Vagina (tissue), 2 donors: Measurements from ENCODE around the gene METTL24. TPM values are rescaled to one million over a fixed set of nuclear protein-coding genes. Genes with fewer than 3 reads are reported as not detected.
"Not testable (repeated sequence)": the region's sequence is repeated elsewhere in the genome, so short reads cannot be mapped to it uniquely, and the experiment has no call there.

ENCODE experiments used
- DNase-seq, 2 donors: peaks; one replicate each; pipeline ENCODE4 v3.0.0-alpha.2; 2017; ENCODE audit errors: extremely low spot score in 2 of 2
- H3K27ac ChIP-seq: fragments of 200-600 bp; sonication (generic); one replicate; pipeline ENCODE4 v1.5.1; 2019
- H3K27me3 ChIP-seq: fragments of 200-600 bp; sonication (generic); one replicate; pipeline ENCODE4 v1.5.1; 2019
- H3K36me3 ChIP-seq, 2 donors: fragments of 200-600 bp; sonication (generic); one replicate each; pipeline ENCODE4 v1.5.1; 2017 to 2019
- H3K4me1 ChIP-seq: fragments of 200-600 bp; sonication (generic); one replicate; pipeline ENCODE4 v1.5.1; 2019
- H3K4me3 ChIP-seq, 2 donors: fragments of 200-600 bp; sonication (generic); 1 replicate in 1 of 2; 2 replicates in 1 of 2; pipeline ENCODE4 v1.5.1; 2016 to 2019
- H3K9me3 ChIP-seq: fragments of 200-600 bp; sonication (generic); one replicate; pipeline ENCODE4 v1.5.1; 2019
- POLR2A ChIP-seq, 2 donors: fragments of 450-650 bp; IDR thresholded peaks; one replicate each; pipeline ENCODE4 v1.6.1; 2017; ENCODE audit warnings: antibody characterized with exemption in 2 of 2, mild to moderate bottlenecking in 2 of 2, moderate library complexity in 2 of 2
- POLR2AphosphoS5 ChIP-seq, 2 donors: sonication (generic); formaldehyde crosslinking; IDR thresholded peaks; one replicate each; pipeline ENCODE4 v1.9.0; 2017; ENCODE audit warnings: antibody characterized with exemption in 2 of 2, mild to moderate bottlenecking in 2 of 2, low read depth in 1 of 2; ENCODE audit not compliant: insufficient read depth in 1 of 2
- intact Hi-C: fragments of 100-400 bp; cut with DNase I; formaldehyde crosslinking; loops from one replicate; pipeline ENCODE4 v1.15.1; 2023
- total RNA-seq: library from RNA; depleted of rRNA; stranded (reverse); fragments of >200 nt; gene quantifications from one replicate; pipeline ENCODE4 v1.2.3, GENCODE V29; 2016
- TF ChIP-seq, protein P1 (sequence below), 3 experiments: fragments of 450-650 bp in 2 of 3; fragments of 200-600 bp in 1 of 3; sonication (generic) in 1 of 3; IDR thresholded peaks; one replicate each; pipeline ENCODE4 v1.5.1; 2017 to 2019; ENCODE audit warnings: antibody characterized with exemption in 3 of 3, mild to moderate bottlenecking in 2 of 3, moderate library complexity in 2 of 3

METTL24 gene
- total RNA-seq, 1 donor from 2014 or later: 6.6 TPM

DNA sequence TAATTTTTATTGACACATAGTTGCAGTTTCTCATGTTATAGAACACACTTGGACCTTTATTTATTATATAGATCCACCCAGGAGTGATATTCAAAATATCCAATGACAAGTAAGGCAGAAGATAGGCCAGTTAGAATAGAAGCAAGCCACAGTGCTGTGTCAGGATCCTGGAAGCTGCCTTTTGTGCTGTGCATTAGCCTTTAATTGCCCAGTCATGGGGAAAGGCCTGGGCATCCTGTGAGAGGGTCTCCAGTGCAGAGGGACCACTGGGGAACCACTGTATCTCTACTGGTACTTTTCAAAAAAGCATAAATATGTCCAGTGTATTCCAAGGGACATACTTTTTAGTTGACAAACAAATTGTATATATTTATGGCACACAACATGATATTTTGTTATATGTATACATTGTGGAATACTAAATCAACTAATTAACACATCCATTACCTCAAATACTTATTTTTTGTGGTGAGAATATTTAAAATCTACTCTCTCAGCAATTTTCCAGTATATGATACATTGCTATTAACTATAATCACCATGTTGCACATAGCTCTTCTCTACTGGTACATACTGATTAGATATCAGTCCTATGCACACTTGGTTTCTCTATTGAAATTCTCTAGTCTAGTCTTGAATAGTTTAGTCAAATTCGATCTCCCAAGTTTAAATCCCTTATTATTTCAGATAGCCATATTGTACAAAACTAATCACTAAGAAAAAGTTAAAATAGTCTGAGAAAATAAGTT is 118.4 kb downstream of the METTL24 start:
- no peaks in the 10 kb centered on the region for H3K9me3 ChIP-seq
- H3K27ac ChIP-seq: no peak overlapping the region
- H3K27me3 ChIP-seq: no peaks in the 10 kb centered on the region
- intact Hi-C loops: no loop called here
- no peak overlapping the region for H3K4me3 ChIP-seq
- no peaks in the 10 kb centered on the region for H3K36me3 ChIP-seq
- H3K4me1 ChIP-seq: no peaks in the 10 kb centered on the region
- TF ChIP-seq, protein P1, sequence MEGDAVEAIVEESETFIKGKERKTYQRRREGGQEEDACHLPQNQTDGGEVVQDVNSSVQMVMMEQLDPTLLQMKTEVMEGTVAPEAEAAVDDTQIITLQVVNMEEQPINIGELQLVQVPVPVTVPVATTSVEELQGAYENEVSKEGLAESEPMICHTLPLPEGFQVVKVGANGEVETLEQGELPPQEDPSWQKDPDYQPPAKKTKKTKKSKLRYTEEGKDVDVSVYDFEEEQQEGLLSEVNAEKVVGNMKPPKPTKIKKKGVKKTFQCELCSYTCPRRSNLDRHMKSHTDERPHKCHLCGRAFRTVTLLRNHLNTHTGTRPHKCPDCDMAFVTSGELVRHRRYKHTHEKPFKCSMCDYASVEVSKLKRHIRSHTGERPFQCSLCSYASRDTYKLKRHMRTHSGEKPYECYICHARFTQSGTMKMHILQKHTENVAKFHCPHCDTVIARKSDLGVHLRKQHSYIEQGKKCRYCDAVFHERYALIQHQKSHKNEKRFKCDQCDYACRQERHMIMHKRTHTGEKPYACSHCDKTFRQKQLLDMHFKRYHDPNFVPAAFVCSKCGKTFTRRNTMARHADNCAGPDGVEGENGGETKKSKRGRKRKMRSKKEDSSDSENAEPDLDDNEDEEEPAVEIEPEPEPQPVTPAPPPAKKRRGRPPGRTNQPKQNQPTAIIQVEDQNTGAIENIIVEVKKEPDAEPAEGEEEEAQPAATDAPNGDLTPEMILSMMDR (IDR thresholded peaks at IDR 0.05): no peak
- TF ChIP-seq POLR2AphosphoS5 (IDR thresholded peaks at IDR 0.05; ENCODE audit: insufficient read depth in 1 of 2, low read depth in 1 of 2) (no peak), POLR2A (IDR thresholded peaks at IDR 0.05) (no peak)
- DNase-seq: no peak

DNA sequence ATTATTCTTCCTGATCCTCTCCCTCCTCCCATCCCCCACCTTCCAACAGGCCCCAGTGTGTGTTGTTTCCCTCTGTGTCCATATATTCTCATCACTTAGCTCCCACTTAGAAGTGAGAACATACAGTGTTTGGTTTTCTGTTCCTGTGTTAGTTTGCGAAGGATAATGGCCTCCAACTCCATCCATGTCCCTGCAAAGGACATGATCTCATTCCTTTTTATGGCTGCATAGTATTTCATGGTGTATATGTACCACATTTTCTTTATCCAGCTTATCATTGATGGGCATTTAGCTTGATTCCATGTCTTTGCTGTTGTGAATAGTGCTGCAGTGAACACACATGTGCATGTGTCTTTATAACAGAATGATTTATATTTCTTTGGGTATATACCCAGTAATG is 122.1 kb downstream of the METTL24 start:
- H3K36me3 ChIP-seq, H3K27ac ChIP-seq, H3K4me3 ChIP-seq, intact Hi-C loops, DNase-seq, H3K4me1 ChIP-seq, H3K9me3 ChIP-seq, H3K27me3 ChIP-seq: not testable (repeated sequence)

DNA sequence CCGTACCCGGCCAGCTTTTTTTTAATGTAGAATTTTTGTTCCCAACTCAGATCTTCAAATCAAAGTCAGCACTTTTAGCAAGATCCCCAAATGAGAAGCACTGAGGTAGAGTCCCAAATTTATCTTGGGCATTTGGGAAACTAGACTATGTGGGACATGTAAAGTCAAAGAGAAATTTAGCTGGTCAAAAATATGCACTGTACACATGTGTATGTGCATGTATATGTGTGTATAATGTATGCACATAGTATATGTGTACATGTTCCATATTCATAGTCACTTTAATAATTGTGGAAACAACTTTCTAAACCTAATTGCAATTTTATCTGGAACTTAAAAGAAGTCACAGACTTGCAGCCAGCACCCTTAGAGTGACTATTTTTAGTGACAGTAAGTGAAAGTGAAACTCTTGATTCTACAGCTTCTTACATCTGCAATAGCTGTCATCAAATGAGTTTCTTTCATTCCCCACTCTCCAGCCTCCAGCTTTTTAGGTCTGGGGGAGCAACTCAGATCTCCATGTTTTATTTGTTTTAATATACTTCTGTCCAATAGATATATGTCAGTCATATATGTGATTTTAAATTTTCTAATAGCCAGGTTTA is 124.3 kb downstream of the METTL24 start:
- Histone ChIP-seq H3K36me3 (peaks cover 0 to 11% of the 10 kb centered on the region in 2 donors), H3K4me1 (peaks cover 7% of the 10 kb centered on the region), H3K27ac (peak overlapping the region; percentile 17), H3K9me3 (no peaks in the 10 kb centered on the region), H3K27me3 (no peaks in the 10 kb centered on the region), H3K4me3 (no peak overlapping the region)
- TF ChIP-seq POLR2AphosphoS5 (IDR thresholded peaks at IDR 0.05; ENCODE audit: insufficient read depth in 1 of 2, low read depth in 1 of 2): no peak
- TF ChIP-seq, protein P1 (IDR thresholded peaks at IDR 0.05): no peak
- no peak for TF ChIP-seq POLR2A (IDR thresholded peaks at IDR 0.05)
- no peak for DNase-seq
- intact Hi-C loops: no loop called here

DNA sequence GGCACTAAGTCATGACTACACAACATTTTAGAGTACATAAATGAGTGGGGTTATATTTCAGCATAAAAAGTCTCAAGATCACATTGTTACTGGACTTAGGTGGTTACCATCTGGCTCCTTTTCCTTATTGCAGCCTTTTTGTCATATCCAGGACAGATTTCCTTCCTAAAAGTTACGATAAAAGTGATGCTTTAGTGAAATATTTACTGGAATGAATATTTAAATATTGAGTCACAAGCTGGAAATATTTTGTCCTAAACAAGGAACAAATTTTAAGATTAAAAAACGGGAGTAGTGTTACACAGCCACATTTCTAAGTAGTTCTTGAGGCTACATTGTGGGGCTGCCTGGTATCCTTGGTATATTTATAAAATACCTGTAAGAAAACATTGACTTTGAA is 125.7 kb downstream of the METTL24 start:
- H3K36me3 ChIP-seq: peaks cover 0 to 19% of the 10 kb centered on the region in 2 donors
- peaks cover 7% of the 10 kb centered on the region for H3K4me1 ChIP-seq
- no peaks in the 10 kb centered on the region for H3K27me3 ChIP-seq
- H3K4me3 ChIP-seq: no peak overlapping the region
- no peak for TF ChIP-seq POLR2AphosphoS5 (IDR thresholded peaks at IDR 0.05; ENCODE audit: insufficient read depth in 1 of 2, low read depth in 1 of 2)
- no peak for TF ChIP-seq POLR2A (IDR thresholded peaks at IDR 0.05)
- TF ChIP-seq, protein P1 (IDR thresholded peaks at IDR 0.05): no peak
- no peak overlapping the region for H3K27ac ChIP-seq
- no peaks in the 10 kb centered on the region for H3K9me3 ChIP-seq
- intact Hi-C loops: no loop called here
- no peak for DNase-seq

DNA sequence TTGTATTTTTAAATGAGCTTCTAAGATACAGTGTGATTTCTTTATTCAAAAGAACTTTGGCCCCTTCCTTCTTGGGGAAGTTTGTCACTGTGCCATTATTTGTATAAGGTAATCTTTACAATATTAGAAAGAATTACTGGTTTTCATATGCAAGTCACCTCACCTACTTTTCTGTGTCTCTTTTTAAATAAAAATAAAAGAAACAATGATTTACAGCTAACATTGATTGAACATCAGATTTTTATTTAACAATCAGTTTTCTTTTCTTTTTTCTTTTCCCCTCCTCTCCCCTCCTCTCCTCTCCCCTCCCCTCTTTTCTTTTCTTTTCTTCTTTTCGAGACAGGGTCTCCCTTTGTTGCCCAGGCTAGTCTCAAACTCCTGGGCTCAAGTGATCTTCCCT is 131.9 kb downstream of the METTL24 start:
- intact Hi-C loops: no loop called here
- no peak for TF ChIP-seq POLR2A (IDR thresholded peaks at IDR 0.05)
- TF ChIP-seq, protein P1 (IDR thresholded peaks at IDR 0.05): no peak
- TF ChIP-seq POLR2AphosphoS5 (IDR thresholded peaks at IDR 0.05; ENCODE audit: insufficient read depth in 1 of 2, low read depth in 1 of 2): no peak
- no peak for DNase-seq
- H3K9me3 ChIP-seq: no peaks in the 10 kb centered on the region
- H3K4me3 ChIP-seq: no peak overlapping the region
- peaks cover 0 to 46% of the 10 kb centered on the region in 2 donors for H3K36me3 ChIP-seq
- H3K4me1 ChIP-seq: no peaks in the 10 kb centered on the region
- no peaks in the 10 kb centered on the region for H3K27me3 ChIP-seq
- H3K27ac ChIP-seq: no peak overlapping the region
